ENCODE data around the gene ADGRG6. TPM values are rescaled to one million over a fixed set of nuclear protein-coding genes. Genes with fewer than 3 reads are reported as not detected.

Gene ADGRG6
- total and polyA plus RNA-seq, 9 of the 15 experiments (the other 6 are each of a cell fraction or from before 2014, with no cell fraction given), result under 0.01 to 0.11 (median 0.05) TPM; not detected in 5

DNA sequence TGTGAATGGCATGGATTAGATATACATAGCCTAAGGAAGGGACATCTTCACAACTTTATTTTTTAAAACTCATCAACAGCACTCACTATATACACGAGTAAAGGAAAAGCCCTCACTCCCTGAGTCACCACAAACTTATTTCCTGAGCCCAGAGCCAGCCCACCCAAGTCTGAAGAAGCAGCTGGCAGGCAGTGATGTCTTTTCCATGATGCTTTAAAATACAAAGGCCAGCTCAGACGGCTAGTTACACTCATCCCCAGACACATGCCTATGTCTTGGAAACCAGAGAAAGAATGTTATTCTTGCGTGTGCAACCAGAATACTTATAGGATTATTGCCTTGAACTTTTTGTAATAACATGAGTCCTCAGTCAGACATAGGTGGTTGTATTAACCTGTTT is 114.4 kb downstream of the ADGRG6 start:
- no peak for FAIRE-seq
- in situ Hi-C loops (cut with MboI), result no loop called here

More for the DNA sequence above, 114.4 kb downstream of the ADGRG6 start:
- Histone ChIP-seq H3K9ac (ENCODE audit: insufficient read depth in 1 of 2, low read depth in 2 of 2, low read length in 2 of 2) (no peak overlapping the region), H3K4me1 (replicated peaks in 1 of 2; ENCODE audit: control insufficient read depth in 2 of 2, insufficient read depth in 2 of 2, low read length in 2 of 2) (no peaks in the 10 kb centered on the region), H3K27ac (ENCODE audit: extremely low read depth, low read depth, low read length) (no peak overlapping the region), H4K20me1 (replicated peaks; ENCODE audit: control insufficient read depth, insufficient read depth, low read length) (no peaks in the 10 kb centered on the region), H2AFZ (ENCODE audit: low read depth, low read length) (no peak overlapping the region), H3K9me1 (ENCODE audit: control insufficient read depth, insufficient read depth, low read length) (no peaks in the 10 kb centered on the region), H3K27me3 (ENCODE audit: control insufficient read depth in 2 of 2, insufficient read depth in 2 of 2, low read length in 2 of 2) (no peaks in the 10 kb centered on the region), H3K4me2 (ENCODE audit: insufficient read depth, low read length) (no peak overlapping the region), H3K9me3 (replicated peaks; ENCODE audit: control insufficient read depth, insufficient read depth, low read depth, low read length) (no peaks in the 10 kb centered on the region), H3K36me3 (ENCODE audit: control insufficient read depth, insufficient read depth, low read length) (no peaks in the 10 kb centered on the region), H3K4me3 (no peak overlapping the region), H3K79me2 (ENCODE audit: control insufficient read depth, insufficient read depth, low read length) (no peaks in the 10 kb centered on the region)
- ATAC-seq, result no peak
- ChIA-PET POLR2A (no interaction called here), CTCF (ENCODE audit: low intra/inter-chr PET ratio) (no interaction called here)
- TF ChIP-seq SAFB2 (IDR thresholded peaks at IDR 0.05; ENCODE audit: borderline replicate concordance, low read depth, low read length, severe bottlenecking), result no peak
- TF ChIP-seq, protein P1, sequence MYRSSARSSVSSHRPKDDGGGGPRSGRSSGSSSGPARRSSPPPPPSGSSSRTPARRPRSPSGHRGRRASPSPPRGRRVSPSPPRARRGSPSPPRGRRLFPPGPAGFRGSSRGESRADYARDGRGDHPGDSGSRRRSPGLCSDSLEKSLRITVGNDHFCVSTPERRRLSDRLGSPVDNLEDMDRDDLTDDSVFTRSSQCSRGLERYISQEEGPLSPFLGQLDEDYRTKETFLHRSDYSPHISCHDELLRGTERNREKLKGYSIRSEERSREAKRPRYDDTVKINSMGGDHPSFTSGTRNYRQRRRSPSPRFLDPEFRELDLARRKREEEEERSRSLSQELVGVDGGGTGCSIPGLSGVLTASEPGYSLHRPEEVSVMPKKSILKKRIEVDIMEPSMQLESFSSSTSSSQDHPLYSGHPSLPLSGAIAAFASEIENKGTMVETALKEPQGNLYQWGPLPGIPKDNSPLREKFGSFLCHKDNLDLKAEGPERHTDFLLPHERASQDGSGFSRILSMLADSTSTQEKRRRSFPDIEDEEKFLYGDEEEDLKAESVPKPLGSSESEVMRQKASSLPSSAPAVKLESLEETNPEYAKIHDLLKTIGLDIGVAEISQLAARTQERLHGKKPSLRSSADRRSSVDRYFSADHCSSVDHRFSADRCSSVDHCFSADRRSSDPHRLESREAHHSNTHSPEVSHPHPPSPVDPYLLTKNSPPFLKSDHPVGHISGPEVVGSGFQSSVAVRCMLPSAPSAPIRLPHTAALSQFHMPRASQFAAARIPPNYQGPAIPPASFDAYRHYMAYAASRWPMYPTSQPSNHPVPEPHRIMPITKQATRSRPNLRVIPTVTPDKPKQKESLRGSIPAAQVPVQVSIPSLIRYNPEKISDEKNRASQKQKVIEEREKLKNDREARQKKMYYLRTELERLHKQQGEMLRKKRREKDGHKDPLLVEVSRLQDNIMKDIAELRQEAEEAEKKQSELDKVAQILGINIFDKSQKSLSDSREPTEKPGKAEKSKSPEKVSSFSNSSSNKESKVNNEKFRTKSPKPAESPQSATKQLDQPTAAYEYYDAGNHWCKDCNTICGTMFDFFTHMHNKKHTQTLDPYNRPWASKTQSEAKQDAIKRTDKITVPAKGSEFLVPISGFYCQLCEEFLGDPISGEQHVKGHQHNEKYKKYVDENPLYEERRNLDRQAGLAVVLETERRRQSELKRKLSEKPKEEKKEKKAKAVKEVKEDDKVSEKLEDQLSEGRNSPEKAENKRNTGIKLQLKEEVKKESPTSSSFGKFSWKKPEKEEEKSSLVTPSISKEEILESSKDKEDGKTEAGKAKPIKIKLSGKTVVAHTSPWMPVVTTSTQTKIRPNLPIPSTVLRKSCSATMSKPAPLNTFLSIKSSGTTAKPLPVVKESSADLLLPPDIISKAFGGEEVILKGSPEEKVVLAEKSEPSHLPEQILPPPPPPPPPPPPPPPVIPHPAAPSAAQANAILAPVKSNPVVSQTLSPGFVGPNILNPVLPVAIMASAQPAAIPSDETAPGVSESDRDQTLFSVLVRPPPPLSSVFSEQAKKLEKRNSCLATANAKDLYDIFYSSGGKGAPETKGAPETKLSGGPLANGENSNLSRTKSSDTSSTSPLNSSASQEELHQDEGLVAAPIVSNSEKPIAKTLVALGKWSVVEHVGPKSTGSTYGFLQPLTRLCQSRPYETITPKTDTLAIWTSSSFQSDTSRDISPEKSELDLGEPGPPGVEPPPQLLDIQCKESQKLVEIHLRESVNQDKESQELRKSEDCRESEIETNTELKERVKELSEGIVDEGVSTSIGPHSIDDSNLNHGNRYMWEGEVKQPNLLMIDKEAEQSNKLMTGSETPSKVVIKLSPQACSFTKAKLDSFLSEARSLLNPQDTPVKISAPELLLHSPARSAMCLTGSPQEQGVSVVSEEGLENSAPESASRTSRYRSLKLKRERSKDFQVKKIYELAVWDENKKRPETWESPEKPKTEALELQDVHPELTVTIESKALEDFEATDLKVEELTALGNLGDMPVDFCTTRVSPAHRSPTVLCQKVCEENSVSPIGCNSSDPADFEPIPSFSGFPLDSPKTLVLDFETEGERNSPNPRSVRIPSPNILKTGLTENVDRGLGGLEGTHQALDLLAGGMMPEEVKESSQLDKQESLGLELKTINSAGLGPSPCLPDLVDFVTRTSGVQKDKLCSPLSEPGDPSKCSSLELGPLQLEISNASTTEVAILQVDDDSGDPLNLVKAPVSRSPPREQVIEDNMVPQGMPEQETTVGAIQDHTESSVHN (IDR thresholded peaks at IDR 0.05; ENCODE audit: borderline replicate concordance in 1 of 2, low read depth in 1 of 2), result no peak
- no peak for TF ChIP-seq DACH1 (IDR thresholded peaks at IDR 0.05; ENCODE audit: partially characterized antibody)
- TF ChIP-seq, protein P2, sequence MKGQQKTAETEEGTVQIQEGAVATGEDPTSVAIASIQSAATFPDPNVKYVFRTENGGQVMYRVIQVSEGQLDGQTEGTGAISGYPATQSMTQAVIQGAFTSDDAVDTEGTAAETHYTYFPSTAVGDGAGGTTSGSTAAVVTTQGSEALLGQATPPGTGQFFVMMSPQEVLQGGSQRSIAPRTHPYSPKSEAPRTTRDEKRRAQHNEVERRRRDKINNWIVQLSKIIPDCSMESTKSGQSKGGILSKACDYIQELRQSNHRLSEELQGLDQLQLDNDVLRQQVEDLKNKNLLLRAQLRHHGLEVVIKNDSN (CRISPR knock-in tag; IDR thresholded peaks at IDR 0.05), result no peak
- TF ChIP-seq TAF15 (IDR thresholded peaks at IDR 0.05; ENCODE audit: low read depth, low read length), result no peak
- TF ChIP-seq, protein P3, sequence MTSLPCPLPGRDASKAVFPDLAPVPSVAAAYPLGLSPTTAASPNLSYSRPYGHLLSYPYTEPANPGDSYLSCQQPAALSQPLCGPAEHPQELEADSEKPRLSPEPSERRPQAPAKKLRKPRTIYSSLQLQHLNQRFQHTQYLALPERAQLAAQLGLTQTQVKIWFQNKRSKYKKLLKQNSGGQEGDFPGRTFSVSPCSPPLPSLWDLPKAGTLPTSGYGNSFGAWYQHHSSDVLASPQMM (CRISPR knock-in tag; IDR thresholded peaks at IDR 0.05), result no peak
- TF ChIP-seq, protein P4, sequence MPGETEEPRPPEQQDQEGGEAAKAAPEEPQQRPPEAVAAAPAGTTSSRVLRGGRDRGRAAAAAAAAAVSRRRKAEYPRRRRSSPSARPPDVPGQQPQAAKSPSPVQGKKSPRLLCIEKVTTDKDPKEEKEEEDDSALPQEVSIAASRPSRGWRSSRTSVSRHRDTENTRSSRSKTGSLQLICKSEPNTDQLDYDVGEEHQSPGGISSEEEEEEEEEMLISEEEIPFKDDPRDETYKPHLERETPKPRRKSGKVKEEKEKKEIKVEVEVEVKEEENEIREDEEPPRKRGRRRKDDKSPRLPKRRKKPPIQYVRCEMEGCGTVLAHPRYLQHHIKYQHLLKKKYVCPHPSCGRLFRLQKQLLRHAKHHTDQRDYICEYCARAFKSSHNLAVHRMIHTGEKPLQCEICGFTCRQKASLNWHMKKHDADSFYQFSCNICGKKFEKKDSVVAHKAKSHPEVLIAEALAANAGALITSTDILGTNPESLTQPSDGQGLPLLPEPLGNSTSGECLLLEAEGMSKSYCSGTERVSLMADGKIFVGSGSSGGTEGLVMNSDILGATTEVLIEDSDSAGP (CRISPR knock-in tag; IDR thresholded peaks at IDR 0.05), result no peak
- no peak for TF ChIP-seq FOXJ3 (CRISPR knock-in tag; IDR thresholded peaks at IDR 0.05)
- TF ChIP-seq, protein P5, sequence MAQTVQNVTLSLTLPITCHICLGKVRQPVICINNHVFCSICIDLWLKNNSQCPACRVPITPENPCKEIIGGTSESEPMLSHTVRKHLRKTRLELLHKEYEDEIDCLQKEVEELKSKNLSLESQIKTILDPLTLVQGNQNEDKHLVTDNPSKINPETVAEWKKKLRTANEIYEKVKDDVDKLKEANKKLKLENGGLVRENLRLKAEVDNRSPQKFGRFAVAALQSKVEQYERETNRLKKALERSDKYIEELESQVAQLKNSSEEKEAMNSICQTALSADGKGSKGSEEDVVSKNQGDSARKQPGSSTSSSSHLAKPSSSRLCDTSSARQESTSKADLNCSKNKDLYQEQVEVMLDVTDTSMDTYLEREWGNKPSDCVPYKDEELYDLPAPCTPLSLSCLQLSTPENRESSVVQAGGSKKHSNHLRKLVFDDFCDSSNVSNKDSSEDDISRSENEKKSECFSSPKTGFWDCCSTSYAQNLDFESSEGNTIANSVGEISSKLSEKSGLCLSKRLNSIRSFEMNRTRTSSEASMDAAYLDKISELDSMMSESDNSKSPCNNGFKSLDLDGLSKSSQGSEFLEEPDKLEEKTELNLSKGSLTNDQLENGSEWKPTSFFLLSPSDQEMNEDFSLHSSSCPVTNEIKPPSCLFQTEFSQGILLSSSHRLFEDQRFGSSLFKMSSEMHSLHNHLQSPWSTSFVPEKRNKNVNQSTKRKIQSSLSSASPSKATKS (CRISPR knock-in tag; IDR thresholded peaks at IDR 0.05), result no peak
- DNase-seq (ENCODE audit: extremely low read depth in 1 of 4, low spot score in 3 of 4), result no peak
- WGBS (ENCODE audit: insufficient coverage, low coverage, missing lambda C conversion rate), result 2% methylated on average over 3 of the region's 3 CpGs
- intact Hi-C loops (cut with micrococcal nuclease), result no loop called here
- no TSS peak for BruUV-seq (replicated peaks)
